Caki2 (cell line): Measurements from ENCODE around the gene CPTP. TPM values are rescaled to one million over a fixed set of nuclear protein-coding genes. Genes with fewer than 3 reads are reported as not detected.
A peak's percentile ranks its signal among the peaks of the same experiment; 100 is the strongest.

Source experiments
- DNase-seq: peaks from one replicate; pipeline ENCODE4 v3.0.0-alpha.2; 2015; ENCODE audit warnings: low read depth
- in situ Hi-C: cut with HindIII; loops from 2 replicates; pipeline ENCODE4 v1.10.0; 2016; ENCODE audit warnings: low sequenced_read_pairs, low pct_unique_long_range_greater_than_20kb, mixed read lengths
- total RNA-seq: library from RNA; depleted of rRNA; stranded (reverse); fragments of >200 nt; shearing (Covaris generic); gene quantifications from 2 replicates; pipeline ENCODE4 v1.2.3, GENCODE V29; 2014; ENCODE audit warnings: low replicate concordance

Gene CPTP
- total RNA-seq, 1 experiment from 2014 or later = 28.5 TPM

GRCh38 chr1:1304331-1305299, 20.0 kb upstream of the CPTP start:
- in situ Hi-C loops = no loop called here
- peak; percentile 81 for DNase-seq

GRCh38 chr1:1305300-1306069, 19.1 kb upstream of the CPTP start:
- peak; percentile 80 for DNase-seq

GRCh38 chr1:1306070-1306660, 18.4 kb upstream of the CPTP start:
- DNase-seq = no peak
- in situ Hi-C loops = no loop called here

More at GRCh38 chr1:1305300-1306069, 19.1 kb upstream of the CPTP start:
- in situ Hi-C loops = no loop called here

GRCh38 chr1:1306661-1307260, 17.8 kb upstream of the CPTP start:
- in situ Hi-C loops = no loop called here
- no peak for DNase-seq

- in situ Hi-C loops = no loop called here
- peak; percentile 45 for DNase-seq
These were observed 17.2 kb upstream of the CPTP start for GRCh38 chr1:1307261-1307922.

- peak; percentile 93 for DNase-seq
- in situ Hi-C loops = no loop called here
These were observed 16.5 kb upstream of the CPTP start, which contains the start of the genes ACAP3 and PUSL1 for GRCh38 chr1:1307923-1308755. Gene ACAP3 (minus strand): TSS chr1:1307930. CDS start chr1:1307815, 115 bp downstream. Gene PUSL1 (plus strand): TSS chr1:1308597. CDS start chr1:1308644, 47 bp downstream.

GRCh38 chr1:1308756-1309250, 15.8 kb upstream of the CPTP start:
- DNase-seq = no peak
- in situ Hi-C loops = no loop called here

- in situ Hi-C loops = no loop called here
- DNase-seq = no peak
These were observed 15.1 kb upstream of the CPTP start for GRCh38 chr1:1309251-1310108.

- in situ Hi-C loops = no loop called here
- no peak for DNase-seq
These were observed 14.6 kb upstream of the CPTP start for GRCh38 chr1:1310109-1310385.

- DNase-seq = no peak
These were observed 14.0 kb upstream of the CPTP start for GRCh38 chr1:1310476-1311053.

GRCh38 chr1:1311107-1312104, 13.2 kb upstream of the CPTP start:
- DNase-seq = no peak
- in situ Hi-C loops = no loop called here

More at GRCh38 chr1:1310476-1311053, 14.0 kb upstream of the CPTP start:
- in situ Hi-C loops = no loop called here

GRCh38 chr1:1312450-1313314, 11.9 kb upstream of the CPTP start:
- in situ Hi-C loops = no loop called here
- no peak for DNase-seq

- no peak for DNase-seq
- in situ Hi-C loops = no loop called here
These were observed 10.9 kb upstream of the CPTP start for GRCh38 chr1:1313500-1314236.
